Daoy (cell line): ENCODE measurements around the gene DICER1. TPM values are rescaled to one million over a fixed set of nuclear protein-coding genes. Genes with fewer than 3 reads are reported as not detected.

ENCODE experiments used
- DNase-seq: peaks from one replicate; pipeline ENCODE4 v3.0.0-alpha.2; 2015; ENCODE audit warnings: low read depth
- total RNA-seq: library from RNA; depleted of rRNA; stranded (reverse); fragments of >200 nt; shearing (Covaris generic); gene quantifications from 2 replicates; pipeline ENCODE4 v1.2.3, GENCODE V29; 2014

DICER1 gene
- total RNA-seq, 1 experiment from 2014 or later, result 31.6 TPM

DNA sequence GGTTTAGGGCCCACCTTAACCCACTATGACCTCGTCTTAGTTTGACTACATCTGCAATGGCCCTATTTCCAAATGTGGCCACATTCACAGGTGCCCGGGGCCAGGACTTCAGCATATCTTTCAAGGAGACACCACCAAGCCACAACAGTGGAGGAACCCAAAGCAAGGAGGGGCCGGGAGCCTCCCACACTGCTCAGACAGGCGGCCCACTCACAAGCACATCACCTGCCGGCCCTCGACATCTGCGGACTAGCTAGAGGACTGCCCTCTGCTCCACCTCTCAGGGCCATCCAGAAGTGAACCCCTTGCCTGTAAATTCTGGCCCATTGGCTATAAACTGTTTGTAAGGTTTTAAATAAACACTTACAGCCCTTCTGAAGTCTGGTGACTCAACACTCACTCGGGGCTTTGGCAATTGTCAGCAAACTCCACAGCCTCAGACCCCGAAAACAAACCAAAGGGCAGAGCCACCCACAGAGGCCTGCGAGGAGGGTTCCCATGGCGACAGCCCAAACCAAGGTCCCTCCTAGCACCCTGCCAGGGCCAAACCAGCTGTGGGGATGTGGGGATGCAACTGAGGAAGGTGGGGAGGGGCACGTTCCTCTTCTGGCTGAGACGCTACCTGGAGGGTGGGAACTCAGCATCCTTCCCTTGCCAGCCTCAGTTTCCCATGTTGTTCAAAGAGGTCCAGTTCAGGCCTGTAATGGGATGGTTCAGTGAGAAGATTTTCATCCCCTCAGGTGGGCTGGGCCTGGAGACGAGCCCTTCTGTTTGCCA is 95.8 kb downstream of the DICER1 start:
- DNase-seq, result no peak

DNA sequence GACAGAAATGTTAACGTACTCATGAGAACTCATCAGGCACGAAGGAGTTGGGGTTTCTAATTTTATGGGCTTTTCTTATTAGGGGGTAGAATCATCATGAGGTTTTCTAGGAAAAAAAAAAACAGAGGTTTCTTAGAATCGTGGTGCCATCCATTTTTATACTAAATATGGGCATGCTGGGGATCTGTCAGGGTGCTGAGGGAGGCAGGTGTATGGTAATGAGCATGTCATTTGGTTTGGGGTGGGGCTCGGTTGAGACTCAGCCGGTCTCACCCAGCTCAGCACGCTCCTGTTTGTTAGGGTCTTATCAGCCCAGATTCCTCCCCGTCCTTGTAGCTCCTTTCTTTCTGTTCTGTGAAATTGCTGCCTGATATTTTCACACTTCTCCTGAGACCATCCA is 98.2 kb downstream of the DICER1 start:
- DNase-seq, result no peak

DNA sequence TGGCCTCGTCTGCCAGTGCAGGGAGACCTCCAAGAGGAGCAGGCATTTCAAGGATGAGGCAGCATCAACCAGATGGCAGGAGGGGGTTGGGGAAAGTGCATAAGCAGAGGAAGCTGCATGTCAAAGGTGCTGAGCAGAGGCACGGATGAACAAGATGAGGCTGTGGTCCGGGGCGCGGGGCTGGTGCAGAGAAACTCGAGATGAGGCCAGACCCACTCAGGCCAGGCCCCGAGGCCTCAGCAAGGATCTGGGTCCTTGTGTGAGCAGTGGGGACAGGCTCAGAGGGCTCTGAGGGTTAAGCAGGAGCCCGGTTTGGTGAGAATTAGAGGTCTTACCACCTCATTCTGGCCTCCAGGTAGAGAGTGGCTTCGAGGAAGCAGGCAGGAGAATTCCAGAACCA is 98.8 kb downstream of the DICER1 start:
- no peak for DNase-seq

DNA sequence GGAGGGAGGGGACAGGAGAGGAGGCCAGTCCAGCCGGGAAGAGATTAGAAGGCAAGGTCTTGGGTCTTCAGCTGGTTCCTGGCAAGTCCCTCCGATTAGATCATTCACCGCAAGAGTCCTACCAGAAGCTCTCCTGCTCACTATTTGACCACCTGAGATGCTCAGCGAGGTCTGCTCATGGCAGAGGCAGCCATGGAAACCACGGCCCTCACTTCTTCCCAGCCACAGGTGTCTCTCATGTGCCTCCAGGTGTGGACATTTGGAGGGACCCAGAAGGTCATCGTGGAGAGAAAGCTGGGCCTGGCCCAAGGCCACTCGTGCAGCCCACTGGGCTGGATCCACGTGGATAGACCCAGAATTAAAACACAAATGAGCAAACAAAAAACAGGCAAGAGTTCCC is 99.5 kb downstream of the DICER1 start:
- DNase-seq, result no peak

DNA sequence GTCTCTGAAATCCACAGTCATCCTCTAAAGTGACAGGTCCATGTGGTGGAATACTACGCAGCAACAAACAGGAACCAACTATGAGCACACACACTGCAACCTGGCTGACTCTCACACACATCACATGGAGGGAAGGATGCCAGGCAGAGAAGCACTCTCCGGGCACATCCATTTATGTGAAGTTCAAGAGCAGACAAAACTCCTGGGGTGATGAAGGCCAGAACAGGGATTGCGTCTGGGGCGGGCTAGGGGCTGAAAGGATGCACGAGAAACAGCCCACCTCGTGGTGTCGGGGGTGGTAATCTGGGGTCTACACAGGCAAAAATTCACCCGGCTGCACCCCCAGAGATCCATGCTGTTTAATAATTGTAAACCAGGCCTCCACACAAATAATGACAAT is 100.2 kb downstream of the DICER1 start:
- no peak for DNase-seq

DNA sequence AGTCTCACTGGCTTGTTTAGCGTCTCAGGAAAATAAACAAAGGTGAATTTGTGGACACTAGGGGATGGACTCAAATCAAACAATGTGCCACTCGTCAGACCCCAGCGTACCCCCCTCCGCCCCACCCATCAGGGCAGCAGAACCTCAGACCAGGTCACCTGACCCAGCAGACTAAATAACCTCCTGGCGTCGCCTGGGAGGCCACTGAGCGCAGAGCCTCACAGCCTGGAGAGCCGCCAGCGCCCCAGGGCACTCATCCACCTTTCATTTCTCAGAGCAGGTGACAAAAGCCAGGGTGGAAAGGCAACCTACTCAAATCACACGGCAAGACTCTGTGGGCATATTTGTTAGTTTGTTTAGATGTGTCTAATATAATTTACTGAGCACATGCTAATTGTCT is 100.9 kb downstream of the DICER1 start:
- no peak for DNase-seq

DNA sequence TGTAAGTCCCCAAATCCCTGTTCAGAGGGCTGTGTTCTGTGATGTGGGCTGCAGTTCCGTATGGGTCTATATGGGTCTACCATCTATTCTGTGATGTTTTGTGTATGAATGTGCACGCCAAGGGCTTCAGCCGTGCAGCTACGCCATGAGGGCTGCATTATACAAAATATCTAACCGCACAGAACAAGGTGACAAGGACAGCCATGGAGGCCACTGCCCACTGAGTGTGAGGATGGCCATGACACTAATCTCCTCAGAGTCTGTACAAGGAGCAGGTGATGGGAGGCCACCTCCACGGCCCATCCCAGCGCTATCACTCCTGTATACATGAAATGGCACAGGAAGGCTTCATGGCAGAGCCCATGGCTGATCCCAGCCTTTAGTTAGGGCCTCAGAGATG is 102.0 kb downstream of the DICER1 start:
- DNase-seq, result no peak

DNA sequence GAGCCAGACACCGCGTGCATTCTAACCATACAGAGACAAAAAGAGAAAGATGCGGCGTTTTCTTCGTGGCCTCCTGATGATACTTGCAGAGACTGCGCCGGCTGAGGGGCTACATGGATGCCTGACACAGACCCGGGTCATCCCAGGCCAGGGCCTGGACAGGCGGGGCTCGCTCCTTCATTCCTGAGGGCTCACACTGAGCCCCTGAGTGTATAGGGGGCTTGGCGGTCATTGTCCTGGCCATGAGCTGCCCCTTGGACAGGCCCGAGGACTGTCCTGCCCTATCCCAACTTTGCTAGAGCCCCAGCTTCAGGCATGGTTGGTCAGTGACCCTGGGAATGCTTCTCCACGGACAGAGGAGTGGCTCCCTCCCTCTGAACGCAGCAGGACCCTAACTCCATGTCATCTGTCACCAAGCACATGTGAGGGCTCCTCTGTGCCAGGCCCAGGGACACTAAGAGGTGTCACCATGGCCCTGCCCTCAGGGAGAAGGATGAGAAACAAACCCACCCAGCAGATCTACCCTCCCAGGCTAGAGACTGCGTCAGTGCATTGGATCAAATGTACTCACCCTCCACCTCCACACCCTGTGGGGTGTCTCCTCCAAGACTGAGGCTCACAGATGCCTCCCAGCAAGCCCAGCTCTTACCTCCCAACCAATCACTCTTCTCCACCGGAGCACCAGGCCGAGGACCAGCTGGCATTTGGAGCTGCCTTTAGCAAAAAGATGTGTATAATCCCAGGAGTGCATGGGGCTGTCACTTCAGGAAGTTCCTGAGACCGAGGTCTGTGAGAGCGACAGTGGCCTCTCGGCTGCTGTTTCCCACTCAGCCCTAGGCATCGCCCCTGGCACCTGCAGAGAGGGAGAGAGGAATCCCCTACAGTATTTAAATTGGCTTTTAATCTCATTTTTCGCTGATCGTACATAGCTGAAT is 102.7 kb downstream of the DICER1 start:
- no peak for DNase-seq

DNA sequence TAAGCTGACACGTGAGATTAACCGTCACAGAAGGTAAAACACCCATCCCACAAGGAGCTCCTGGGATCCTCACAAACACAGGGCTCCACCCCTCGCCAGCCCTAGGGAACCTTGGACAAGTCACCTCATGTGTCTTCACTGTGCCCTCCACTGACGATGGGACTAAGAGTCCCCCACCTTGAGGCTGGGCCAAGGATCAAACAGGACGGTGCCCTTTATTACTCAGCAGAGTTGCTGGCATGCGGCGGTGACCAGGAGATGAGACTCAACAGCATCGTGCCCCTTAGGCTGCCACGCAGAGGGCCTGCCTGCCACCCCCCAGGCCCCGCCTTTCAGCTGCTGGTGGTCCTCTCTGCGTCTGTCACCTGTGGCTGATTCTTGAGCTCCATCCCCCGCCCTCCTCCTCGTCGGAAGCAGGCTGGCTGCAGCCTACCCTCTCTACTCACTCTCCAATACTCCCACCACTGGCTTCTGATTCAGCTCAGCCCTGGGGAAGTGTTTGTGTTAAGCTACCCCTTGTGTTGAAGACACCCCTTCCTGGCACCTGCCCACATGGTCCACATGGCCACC is 105.2 kb downstream of the DICER1 start:
- no peak for DNase-seq

DNA sequence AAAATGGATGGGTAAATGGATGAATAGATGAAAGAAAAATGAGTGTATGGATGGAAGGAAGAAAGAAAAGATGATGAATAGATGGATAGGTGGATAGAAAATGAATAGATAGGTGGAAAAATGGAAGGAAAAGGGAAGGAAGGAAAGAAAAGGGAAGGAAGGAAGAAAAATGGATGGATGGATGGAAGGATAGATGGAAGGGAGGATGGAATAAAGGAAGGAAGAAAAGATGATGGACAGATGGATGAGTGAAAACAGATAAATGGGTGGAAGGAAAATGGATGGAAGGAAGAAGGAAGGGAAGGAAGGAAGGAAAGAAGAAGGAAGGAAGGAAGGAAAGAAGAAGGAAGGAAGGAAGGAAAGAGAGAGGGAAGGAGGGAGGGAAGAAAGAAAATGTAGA is 107.4 kb downstream of the DICER1 start:
- DNase-seq, result no peak

DNA sequence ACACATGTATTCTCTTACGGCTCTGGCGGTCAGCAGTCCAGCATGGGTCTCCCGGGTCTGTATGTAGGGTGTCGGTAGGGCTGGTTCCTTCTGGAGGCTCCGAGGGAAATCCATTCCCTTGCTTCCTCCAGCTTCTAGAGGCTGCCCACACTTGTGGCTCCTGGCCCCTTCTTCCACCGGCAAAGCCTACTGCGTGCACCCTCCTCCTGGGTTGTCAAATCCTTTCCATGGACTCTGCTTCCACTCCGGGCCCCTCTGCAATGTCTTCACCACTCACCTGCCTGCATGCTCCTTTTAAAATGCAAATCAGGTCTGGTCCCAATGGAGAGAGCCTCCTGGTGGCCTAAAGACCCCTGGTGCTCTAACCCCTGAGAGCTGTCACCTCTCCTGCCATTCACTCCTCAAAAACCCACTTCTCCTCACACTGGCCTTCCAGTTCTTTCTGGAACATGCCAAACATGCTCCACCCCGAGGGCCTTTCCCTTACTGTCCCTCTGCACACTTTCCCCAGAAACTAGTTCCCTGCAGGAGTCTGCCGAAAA is 108.5 kb downstream of the DICER1 start:
- no peak for DNase-seq

DNA sequence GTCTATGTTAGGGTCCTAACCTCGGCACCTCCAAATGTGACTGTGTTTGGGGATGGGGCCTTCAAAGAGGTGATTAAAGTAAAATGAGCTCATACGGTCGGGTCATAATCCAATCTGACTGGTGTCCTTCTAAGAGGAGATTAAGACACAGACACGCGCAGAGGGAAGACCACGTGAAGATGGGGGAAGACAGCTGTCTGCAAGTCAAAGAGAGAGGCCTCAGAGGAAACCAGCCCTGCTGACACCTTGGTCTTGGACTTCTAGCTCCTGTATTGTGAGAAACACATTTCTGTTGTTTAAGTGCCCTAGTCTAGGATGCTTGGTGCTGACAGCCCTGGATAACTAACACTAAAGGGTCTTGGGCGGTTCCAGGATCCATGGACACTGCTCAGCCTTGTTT is 109.6 kb downstream of the DICER1 start:
- DNase-seq, result no peak

DNA sequence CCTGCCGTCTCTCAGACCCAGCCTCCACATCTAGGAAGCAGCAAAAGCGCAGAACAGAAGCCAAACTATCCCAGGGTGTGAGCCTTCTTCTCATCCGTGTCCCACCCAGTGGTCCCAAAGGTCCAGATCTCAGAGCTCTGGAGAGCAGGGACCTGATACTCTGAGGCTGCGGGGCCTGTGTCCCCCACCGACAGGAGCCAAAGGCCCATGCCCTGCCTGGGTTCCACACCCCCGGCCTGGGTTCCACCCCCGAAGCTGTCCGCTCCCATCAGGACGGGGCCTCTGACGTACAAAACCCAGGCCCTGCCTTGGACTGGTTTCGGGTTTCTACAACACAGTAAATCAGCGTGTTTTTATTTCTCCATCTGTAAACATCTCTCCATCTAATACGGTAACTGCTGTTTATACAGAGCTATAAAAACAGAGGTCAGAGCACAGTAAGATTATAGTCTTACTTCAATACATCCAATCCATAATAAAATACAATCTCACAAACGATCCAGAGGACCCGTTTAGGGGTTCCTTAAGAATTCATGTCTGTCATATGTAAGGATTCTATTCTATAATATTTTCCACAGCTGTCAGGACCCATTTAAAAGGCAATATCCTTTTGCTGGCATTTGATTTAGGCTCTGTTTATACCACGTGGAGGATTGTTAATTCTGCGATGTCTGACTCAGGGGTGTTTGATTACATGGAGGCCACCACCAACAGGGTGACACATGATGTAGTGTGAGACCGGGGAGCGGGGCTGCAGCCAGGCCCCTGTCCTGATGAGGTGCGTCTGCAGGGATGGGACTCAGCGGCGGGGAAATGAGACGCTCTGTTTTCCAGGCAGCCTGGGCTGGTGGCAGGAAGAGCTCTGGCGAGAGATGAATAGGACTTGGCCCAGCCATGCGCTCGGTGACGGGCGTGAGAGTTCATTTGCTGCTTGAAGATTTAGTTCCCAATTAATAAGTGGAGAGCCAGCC is 110.3 kb downstream of the DICER1 start:
- DNase-seq, result peak; percentile 38

DNA sequence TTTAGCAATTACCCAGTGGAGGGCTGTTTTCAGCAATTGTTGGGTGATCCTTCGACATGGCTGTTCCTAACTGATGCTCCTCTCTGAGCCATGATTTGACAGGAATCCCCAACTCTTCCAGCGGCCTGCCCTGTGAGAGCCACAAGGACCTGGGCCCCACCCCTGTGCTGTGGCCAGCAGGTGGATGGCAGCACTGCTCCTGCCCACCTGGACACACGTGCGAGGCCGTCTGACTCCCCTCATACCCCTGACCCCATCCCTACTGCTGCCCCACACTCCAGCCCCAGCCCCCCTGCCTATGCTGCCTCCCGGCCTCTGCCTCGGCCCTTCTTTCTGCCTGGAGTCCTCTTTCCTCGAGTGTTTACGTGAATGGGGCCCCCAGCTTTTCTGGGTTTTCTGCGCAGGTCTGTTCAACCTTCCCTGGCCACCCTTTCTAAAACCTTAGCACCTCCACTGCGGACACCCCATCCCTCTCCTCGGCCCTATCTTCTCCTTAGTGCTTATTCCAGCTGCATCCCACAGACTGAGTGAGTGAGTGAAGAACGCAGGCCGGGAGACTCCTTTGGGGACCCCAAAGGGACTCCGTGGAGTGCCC is 111.4 kb downstream of the DICER1 start:
- DNase-seq, result no peak

DNA sequence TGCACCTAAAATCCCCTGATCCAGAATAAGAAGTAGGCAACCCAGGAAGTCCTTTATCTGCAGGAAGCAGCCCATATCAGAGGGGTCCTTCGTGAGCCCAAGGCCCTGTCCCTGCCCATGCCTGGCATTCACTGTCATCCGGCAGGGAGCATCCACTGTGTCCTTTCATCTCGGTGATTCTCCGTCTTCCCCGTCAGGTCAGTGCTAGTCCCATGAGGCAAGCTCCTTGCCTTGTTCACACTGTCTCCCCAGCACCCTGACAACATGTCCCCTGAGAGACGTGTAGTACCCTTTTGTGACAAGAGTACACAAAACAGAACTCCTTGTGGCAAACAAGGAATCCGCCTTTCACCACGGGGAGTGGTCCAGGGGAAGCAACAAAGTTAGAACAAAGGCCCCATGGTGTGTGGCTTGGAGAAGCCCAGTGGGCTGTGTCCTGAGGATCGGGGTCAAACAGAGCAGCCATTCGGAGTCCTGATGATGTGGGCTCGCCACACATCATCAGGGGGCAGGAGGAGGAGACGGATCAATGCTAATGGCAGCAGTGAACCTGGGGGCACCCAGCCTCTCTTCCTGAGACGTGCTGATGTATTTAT is 112.1 kb downstream of the DICER1 start:
- DNase-seq, result no peak

DNA sequence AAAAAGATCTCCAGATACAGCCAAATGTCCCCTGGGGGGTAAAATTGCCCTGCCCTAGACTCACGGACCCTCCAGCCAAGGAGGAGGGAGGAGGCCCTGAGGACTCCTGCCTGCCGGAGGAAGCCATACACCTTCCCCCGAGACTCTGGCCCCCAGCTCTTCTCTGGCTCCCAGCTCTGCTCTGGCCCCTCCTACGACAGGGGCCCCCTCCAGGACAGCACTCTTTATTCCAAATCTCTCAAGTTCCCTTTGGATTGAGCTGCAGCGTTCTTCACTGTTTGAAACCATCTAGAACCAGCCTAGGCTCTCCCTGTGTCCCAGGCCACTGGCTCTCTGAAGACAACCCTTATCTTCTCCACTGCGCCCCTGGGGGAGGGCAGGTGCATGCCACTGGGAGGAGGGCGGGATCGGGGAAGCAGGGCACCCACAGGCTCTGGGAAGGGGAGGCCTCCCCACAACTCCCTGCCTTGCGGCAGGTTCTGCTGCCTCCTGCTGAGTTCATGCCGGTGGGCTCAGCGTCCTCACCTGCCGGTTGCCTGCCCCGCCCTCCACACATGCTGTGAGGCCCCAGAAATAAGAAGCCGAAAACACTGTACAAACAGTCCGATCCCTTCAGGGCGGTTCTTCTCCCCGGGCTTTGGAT is 112.7 kb downstream of the DICER1 start:
- no peak for DNase-seq

DNA sequence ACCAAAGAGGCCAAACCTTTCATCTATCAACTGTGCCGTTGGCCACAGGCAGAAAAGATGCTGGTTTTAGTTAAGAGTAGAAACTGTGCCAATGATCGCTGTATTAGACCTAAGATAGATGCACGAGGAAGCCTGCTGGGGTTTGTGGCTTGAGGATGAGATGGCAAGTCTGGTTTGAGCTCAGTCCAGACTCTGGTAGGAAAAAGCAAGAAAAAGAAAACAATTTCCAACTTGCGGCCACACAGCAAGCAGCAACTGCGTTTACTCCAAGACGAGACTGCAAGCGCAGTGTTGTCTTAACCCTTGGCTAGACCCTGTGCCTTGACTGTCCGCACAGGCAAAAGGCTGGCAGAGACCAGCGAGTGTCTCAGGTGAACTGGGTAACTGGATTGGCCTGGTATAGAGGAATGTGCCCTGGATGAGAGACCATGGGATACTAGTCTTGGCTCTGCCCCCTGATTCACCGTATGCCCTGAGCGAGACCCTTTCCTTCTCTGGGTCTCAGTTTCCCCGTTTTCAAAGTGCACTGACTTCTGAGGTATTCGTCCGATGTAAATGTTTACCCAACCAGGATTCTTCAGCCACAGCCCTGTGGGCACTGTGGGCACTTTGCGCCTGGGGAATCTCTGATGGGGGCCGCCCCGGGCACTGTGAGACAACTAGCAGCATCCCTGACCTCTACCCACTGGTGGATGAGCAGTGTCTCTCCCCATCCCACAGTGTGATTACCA is 113.4 kb downstream of the DICER1 start:
- no peak for DNase-seq

DNA sequence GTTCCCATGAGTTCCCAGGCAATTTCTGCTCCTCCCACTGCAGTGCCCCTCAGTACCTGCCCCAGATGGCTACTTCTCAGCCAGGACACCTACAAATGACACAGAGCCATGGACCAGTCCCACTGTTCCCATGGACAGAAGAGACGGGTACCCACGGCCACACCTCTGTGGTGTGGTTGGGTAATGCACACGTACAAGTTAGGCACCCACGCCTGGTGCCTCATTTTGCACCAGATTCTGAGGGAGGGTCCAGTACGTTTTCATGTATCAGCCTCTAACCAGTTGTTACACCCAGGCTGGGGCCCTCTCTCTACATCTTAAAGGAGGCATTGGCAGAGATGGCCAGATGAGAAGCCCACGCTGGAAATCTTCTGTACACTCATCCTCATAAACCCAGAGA is 114.0 kb downstream of the DICER1 start:
- DNase-seq, result no peak

DNA sequence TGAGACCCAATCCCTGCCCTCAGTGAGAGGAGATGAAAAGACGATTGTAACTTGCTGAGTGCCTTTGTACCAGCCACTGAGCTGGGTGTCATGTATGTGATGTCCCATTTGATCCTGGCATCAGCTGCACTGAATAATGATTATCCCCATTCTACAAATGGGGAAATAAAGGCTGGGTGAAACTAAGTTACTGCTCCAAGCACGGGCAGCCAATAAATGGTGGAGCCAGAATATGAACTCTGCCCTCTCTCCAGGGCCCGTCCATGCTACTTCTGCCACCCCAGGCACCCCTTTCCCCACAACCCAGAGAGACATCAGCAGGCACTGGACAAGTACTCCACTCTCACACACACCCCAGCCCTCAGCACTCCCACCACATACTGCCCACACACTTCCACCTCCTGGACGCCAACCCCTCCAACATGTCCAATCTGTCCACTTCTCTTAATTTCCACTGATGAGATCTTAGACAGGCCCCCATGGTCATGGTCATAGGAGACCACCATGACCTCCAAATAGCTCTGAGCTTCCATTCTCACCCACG is 115.8 kb downstream of the DICER1 start:
- no peak for DNase-seq
